PC-3 (cell line): ENCODE measurements around the gene FZD4. TPM values are rescaled to one million over a fixed set of nuclear protein-coding genes. Genes with fewer than 3 reads are reported as not detected.
A peak's percentile ranks its signal among the peaks of the same experiment; 100 is the strongest.
"Not testable (repeated sequence)": the region's sequence is repeated elsewhere in the genome, so short reads cannot be mapped to it uniquely, and the experiment has no call there.

Source experiments
- ATAC-seq: fragments of 200-7000 bp; cut with Tn5 transposase; 2 replicates; pipeline ENCODE4 v1.9.1; 2020; ENCODE audit warnings: mild to moderate bottlenecking, moderate library complexity
- BruUV-seq: library from RNA; stranded (reverse); fragments of 400-500 nt; replicated peaks from 2 replicates; lab custom pipeline; 2021; lab: Mats Ljungman, UMichigan
- CTCF ChIA-PET: fragments of 300-600 bp; sonication (Branson Sonifier 250); formaldehyde crosslinking; loops from one replicate; lab custom pipeline; 2022; ENCODE audit warnings: antibody characterized with exemption; lab: Charles Lee
- POLR2A ChIA-PET: fragments of 300-600 bp; sonication (Branson Sonifier 250); formaldehyde crosslinking; loops from one replicate; lab custom pipeline; 2022; ENCODE audit warnings: antibody characterized with exemption; ENCODE audit not compliant: unreplicated experiment; lab: Charles Lee
- DNase-seq: peaks from one replicate; pipeline ENCODE4 v3.0.0-alpha.2; 2015
- H2AFZ ChIP-seq: fragments of 300-600 bp; sonication (generic); 2 replicates; pipeline ENCODE4 v1.6.0; 2016; ENCODE audit warnings: antibody characterized with exemption, low read length
- H3F3A ChIP-seq: fragments of 300-600 bp; sonication (generic); one replicate; pipeline ENCODE4 v1.6.0; 2017; ENCODE audit warnings: antibody characterized with exemption, low read length, control low read depth, mild to moderate bottlenecking; ENCODE audit not compliant: unreplicated experiment
- H3K27ac ChIP-seq: fragments of 300-600 bp; sonication (generic); 2 replicates; pipeline ENCODE4 v1.5.1; 2016; ENCODE audit warnings: mild to moderate bottlenecking, low read length
- H3K27me3 ChIP-seq: fragments of 300-600 bp; sonication (generic); 2 replicates; pipeline ENCODE4 v1.6.1; 2016; ENCODE audit warnings: low read length, mixed read lengths
- H3K36me3 ChIP-seq: fragments of 300-600 bp; sonication (generic); 2 replicates; pipeline ENCODE4 v1.6.1; 2016; ENCODE audit warnings: low read depth, mixed run types, low read length, mixed read lengths
- H3K4me1 ChIP-seq: fragments of 300-600 bp; sonication (generic); 2 replicates; pipeline ENCODE4 v1.5.1; 2016; ENCODE audit warnings: low read length; ENCODE audit not compliant: insufficient read depth
- H3K4me2 ChIP-seq: fragments of 300-600 bp; sonication (generic); 2 replicates; pipeline ENCODE4 v1.6.0; 2016; ENCODE audit warnings: low read length
- H3K4me3 ChIP-seq: fragments of 300-600 bp; sonication (generic); 2 replicates; pipeline ENCODE4 v1.5.1; 2016; ENCODE audit warnings: mild to moderate bottlenecking, low read length, mixed read lengths
- H3K79me2 ChIP-seq: fragments of 300-600 bp; sonication (generic); 2 replicates; pipeline ENCODE4 v1.6.1; 2017; ENCODE audit warnings: low read length, mixed read lengths
- H3K9ac ChIP-seq: fragments of 300-600 bp; sonication (generic); 2 replicates; pipeline ENCODE4 v1.6.0; 2016; ENCODE audit warnings: mild to moderate bottlenecking, low read length
- H3K9me2 ChIP-seq: fragments of 300-600 bp; sonication (generic); replicated peaks from 2 replicates; pipeline ENCODE4 v1.6.1; 2016; ENCODE audit warnings: mixed run types, low read length, mixed read lengths
- H3K9me3 ChIP-seq: fragments of 300-600 bp; sonication (generic); 2 replicates; pipeline ENCODE4 v1.6.1; 2016; ENCODE audit warnings: low read length, mixed read lengths
- H4K20me1 ChIP-seq: fragments of 300-600 bp; sonication (generic); 2 replicates; pipeline ENCODE4 v1.6.1; 2016; ENCODE audit warnings: low read length, mixed read lengths
- EZH2 ChIP-seq: fragments of 300-600 bp; sonication (generic); IDR thresholded peaks from one replicate; pipeline ENCODE4 v1.6.1; 2017; ENCODE audit warnings: antibody characterized with exemption, mild to moderate bottlenecking, low read length; ENCODE audit not compliant: unreplicated experiment
- EZH2phosphoT487 ChIP-seq: fragments of 300-600 bp; sonication (generic); IDR thresholded peaks from 2 replicates; pipeline ENCODE4 v1.6.1; 2018; ENCODE audit warnings: mild to moderate bottlenecking, antibody characterized with exemption, low read length, borderline replicate concordance
- intact Hi-C: fragments of 100-400 bp; cut with micrococcal nuclease; formaldehyde crosslinking; loops from 2 replicates; pipeline ENCODE4 v1.9.0; 2023
- total RNA-seq: library from RNA; depleted of rRNA; stranded (reverse); fragments of >200 nt; gene quantifications from 2 replicates; pipeline ENCODE4 v1.2.3, GENCODE V29; 2014
- TF ChIP-seq, protein P1 (sequence below): fragments of 300-600 bp; sonication (generic); conservative IDR thresholded peaks from 2 replicates; pipeline ENCODE4 v1.5.1; 2017; ENCODE audit warnings: antibody characterized with exemption, low read depth, mild to moderate bottlenecking, low read length

FZD4 gene
- total RNA-seq, 1 experiment from 2014 or later, result 17.7 TPM

- no TSS peak for BruUV-seq
- Histone ChIP-seq H3K79me2 (peaks cover 52% of the 10 kb centered on the region), H3K4me1 (peaks cover 30% of the 10 kb centered on the region), H3F3A (no peaks in the 10 kb centered on the region), H3K4me2 (no peak overlapping the region), H3K27ac (no peak overlapping the region), H4K20me1 (no peaks in the 10 kb centered on the region), H3K9me2 (no peaks in the 10 kb centered on the region), H2AFZ (no peak overlapping the region), H3K9ac (no peak overlapping the region), H3K4me3 (no peak overlapping the region), H3K27me3 (no peaks in the 10 kb centered on the region), H3K36me3 (peaks cover 14% of the 10 kb centered on the region), H3K9me3 (no peaks in the 10 kb centered on the region)
- DNase-seq (no peak), ATAC-seq (no peak)
- POLR2A ChIA-PET, result no interaction called here
- CTCF ChIA-PET, result no interaction called here
- TF ChIP-seq EZH2 (no peak), EZH2phosphoT487 (no peak)
- TF ChIP-seq, protein P1, sequence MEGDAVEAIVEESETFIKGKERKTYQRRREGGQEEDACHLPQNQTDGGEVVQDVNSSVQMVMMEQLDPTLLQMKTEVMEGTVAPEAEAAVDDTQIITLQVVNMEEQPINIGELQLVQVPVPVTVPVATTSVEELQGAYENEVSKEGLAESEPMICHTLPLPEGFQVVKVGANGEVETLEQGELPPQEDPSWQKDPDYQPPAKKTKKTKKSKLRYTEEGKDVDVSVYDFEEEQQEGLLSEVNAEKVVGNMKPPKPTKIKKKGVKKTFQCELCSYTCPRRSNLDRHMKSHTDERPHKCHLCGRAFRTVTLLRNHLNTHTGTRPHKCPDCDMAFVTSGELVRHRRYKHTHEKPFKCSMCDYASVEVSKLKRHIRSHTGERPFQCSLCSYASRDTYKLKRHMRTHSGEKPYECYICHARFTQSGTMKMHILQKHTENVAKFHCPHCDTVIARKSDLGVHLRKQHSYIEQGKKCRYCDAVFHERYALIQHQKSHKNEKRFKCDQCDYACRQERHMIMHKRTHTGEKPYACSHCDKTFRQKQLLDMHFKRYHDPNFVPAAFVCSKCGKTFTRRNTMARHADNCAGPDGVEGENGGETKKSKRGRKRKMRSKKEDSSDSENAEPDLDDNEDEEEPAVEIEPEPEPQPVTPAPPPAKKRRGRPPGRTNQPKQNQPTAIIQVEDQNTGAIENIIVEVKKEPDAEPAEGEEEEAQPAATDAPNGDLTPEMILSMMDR, result no peak
- intact Hi-C loops, result no loop called here
Measured at GRCh38 chr11:86948733-86949132, 6.5 kb downstream of the FZD4 start.

DNA sequence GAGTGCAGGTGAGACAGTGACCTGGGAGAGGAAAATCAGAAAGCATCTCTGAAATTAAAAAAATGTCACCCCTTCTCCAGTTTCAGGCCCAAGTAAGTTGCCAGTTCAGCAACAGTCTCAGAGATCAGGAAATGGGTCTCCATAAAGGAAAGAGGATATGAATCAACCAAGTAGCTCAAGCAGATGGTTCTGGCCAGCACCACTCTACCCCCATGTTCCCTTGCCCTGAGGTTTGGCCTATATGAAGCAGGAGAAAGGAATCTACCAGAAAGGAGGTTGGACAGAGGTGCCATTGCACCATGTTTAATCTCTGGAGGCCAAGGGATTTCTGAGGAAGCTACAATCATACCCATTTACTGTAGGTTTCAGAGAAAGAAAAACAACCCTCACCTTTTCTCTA is 7.7 kb downstream of the FZD4 start:
- ATAC-seq (peak; percentile 19; the same call in 1 of the 2 replicates), DNase-seq (no peak)
- intact Hi-C loops, result no loop called here
- no peak overlapping the region for H3K4me3 ChIP-seq
- TF ChIP-seq EZH2phosphoT487, result no peak
- TF ChIP-seq, protein P1, result no peak
- TF ChIP-seq EZH2, result no peak
- H3K9me2 ChIP-seq, result no peaks in the 10 kb centered on the region
- BruUV-seq, result no TSS peak
- no peaks in the 10 kb centered on the region for H4K20me1 ChIP-seq
- H3K4me1 ChIP-seq, result peaks cover 23% of the 10 kb centered on the region; the same call in 1 of the 2 replicates
- H3K4me2 ChIP-seq, result no peak overlapping the region
- H3K9ac ChIP-seq, result no peak overlapping the region
- ChIA-PET POLR2A (interaction anchor here (0.6 kb wide), 1 partner anchor 64 kb away, joined by 3 read pairs; no protein-coding TSS in a partner anchor), CTCF (no interaction called here)
- no peak overlapping the region for H3K27ac ChIP-seq
- H3K9me3 ChIP-seq, result no peaks in the 10 kb centered on the region
- H3K27me3 ChIP-seq, result no peaks in the 10 kb centered on the region
- H3K36me3 ChIP-seq, result peaks cover 14% of the 10 kb centered on the region
- H3K79me2 ChIP-seq, result peaks cover 42% of the 10 kb centered on the region
- no peak overlapping the region for H2AFZ ChIP-seq
- H3F3A ChIP-seq, result no peaks in the 10 kb centered on the region

DNA sequence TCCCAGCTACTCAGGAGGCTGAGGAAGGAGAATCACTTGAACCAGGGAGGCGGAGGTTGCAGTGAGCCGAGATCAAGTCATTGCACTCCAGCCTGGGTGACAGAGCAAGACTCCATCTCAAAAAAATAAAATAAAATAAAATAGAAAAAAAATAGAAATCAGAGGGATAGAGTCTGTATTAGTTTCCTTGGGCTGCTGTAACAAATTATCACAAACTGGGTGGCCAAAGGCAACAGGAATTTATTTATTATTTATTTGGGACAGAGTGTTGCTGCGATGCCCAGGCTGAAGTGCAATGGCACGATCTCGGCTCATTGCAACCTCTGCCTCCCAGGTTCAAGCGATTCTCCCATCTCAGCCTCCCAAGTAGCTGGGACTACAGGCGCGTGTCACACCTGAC is 11.7 kb downstream of the FZD4 start:
- H2AFZ ChIP-seq, DNase-seq, H3K9me2 ChIP-seq, H3K4me3 ChIP-seq, H3K27ac ChIP-seq, H3F3A ChIP-seq, H3K9me3 ChIP-seq, H3K36me3 ChIP-seq, H4K20me1 ChIP-seq, POLR2A ChIA-PET, H3K27me3 ChIP-seq, H3K4me2 ChIP-seq, H3K79me2 ChIP-seq, CTCF ChIA-PET, H3K9ac ChIP-seq, BruUV-seq, ATAC-seq: not testable (repeated sequence)
- intact Hi-C loops, result loop anchor here (5.0 kb wide), 2 partner anchors 154 to 229 kb away; no protein-coding TSS in a partner anchor
- H3K4me1 ChIP-seq, result peaks cover 48% of the 10 kb centered on the region
